Hematopoietic multipotent progenitor cell treated with erythropoietin and hydrocortisone succinate and interleukin-3 and kit ligand, for 6 days (in vitro differentiated cells): ENCODE results near the gene CCDC137.
A peak's percentile ranks its signal among the peaks of the same experiment; 100 is the strongest.

Experiments
- DNase-seq: peaks from one replicate; pipeline ENCODE4 v3.0.0-alpha.2; 2015

Gene CCDC137

GRCh38 chr17:81703747-81704654, 37.5 kb downstream of the CCDC137 start:
- peak; percentile 45 for DNase-seq

- DNase-seq: no peak
Observed at GRCh38 chr17:81705518-81706231, 39.1 kb downstream of the CCDC137 start.

- DNase-seq: no peak
Observed at GRCh38 chr17:81706232-81706611, 39.7 kb downstream of the CCDC137 start.

- no peak for DNase-seq
Observed at GRCh38 chr17:81706757-81707624, 40.5 kb downstream of the CCDC137 start.

- DNase-seq: no peak
Observed at GRCh38 chr17:81707725-81708646, 41.4 kb downstream of the CCDC137 start.

- DNase-seq: no peak
Observed at GRCh38 chr17:81708739-81709185, 42.2 kb downstream of the CCDC137 start.

GRCh38 chr17:81710514-81711308, 44.2 kb downstream of the CCDC137 start:
- DNase-seq: peak; percentile 70

- DNase-seq: peak; percentile 87
Observed at GRCh38 chr17:81711814-81712467, 45.4 kb downstream of the CCDC137 start, which contains the start of gene SLC25A10. Gene SLC25A10, plus strand, starts transcription at chr17:81712284. Its CDS starts 143 bp downstream, at chr17:81712427.

- DNase-seq: peak; percentile 50
Observed at GRCh38 chr17:81712468-81713003, 46.0 kb downstream of the CCDC137 start.

- no peak for DNase-seq
Observed at GRCh38 chr17:81713004-81713555, 46.5 kb downstream of the CCDC137 start.

GRCh38 chr17:81713556-81714411, 47.2 kb downstream of the CCDC137 start:
- peak; percentile 59 for DNase-seq

GRCh38 chr17:81714412-81715106, 48.0 kb downstream of the CCDC137 start:
- DNase-seq: no peak

GRCh38 chr17:81715107-81715871, 48.8 kb downstream of the CCDC137 start:
- DNase-seq: no peak

GRCh38 chr17:81715872-81716673, 49.5 kb downstream of the CCDC137 start:
- DNase-seq: no peak

GRCh38 chr17:81716674-81716996, 50.1 kb downstream of the CCDC137 start:
- no peak for DNase-seq

- DNase-seq: no peak
Observed at GRCh38 chr17:81717049-81717765, 50.7 kb downstream of the CCDC137 start.
